ENCODE data around the gene DYRK4.

Gene DYRK4

GRCh38 chr12:4653691-4654090 is 91.7 kb downstream of the DYRK4 start:
- TF ChIP-seq, protein P1, sequence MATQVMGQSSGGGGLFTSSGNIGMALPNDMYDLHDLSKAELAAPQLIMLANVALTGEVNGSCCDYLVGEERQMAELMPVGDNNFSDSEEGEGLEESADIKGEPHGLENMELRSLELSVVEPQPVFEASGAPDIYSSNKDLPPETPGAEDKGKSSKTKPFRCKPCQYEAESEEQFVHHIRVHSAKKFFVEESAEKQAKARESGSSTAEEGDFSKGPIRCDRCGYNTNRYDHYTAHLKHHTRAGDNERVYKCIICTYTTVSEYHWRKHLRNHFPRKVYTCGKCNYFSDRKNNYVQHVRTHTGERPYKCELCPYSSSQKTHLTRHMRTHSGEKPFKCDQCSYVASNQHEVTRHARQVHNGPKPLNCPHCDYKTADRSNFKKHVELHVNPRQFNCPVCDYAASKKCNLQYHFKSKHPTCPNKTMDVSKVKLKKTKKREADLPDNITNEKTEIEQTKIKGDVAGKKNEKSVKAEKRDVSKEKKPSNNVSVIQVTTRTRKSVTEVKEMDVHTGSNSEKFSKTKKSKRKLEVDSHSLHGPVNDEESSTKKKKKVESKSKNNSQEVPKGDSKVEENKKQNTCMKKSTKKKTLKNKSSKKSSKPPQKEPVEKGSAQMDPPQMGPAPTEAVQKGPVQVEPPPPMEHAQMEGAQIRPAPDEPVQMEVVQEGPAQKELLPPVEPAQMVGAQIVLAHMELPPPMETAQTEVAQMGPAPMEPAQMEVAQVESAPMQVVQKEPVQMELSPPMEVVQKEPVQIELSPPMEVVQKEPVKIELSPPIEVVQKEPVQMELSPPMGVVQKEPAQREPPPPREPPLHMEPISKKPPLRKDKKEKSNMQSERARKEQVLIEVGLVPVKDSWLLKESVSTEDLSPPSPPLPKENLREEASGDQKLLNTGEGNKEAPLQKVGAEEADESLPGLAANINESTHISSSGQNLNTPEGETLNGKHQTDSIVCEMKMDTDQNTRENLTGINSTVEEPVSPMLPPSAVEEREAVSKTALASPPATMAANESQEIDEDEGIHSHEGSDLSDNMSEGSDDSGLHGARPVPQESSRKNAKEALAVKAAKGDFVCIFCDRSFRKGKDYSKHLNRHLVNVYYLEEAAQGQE (IDR thresholded peaks at IDR 0.05; ENCODE audit: insufficient replicate concordance, low read depth) = no peak
- no peak for TF ChIP-seq POLR2AphosphoS5 (IDR thresholded peaks at IDR 0.05; ENCODE audit: low read depth)
- TF ChIP-seq GABPA (IDR thresholded peaks at IDR 0.05; ENCODE audit: low read depth) = no peak
- TF ChIP-seq SPI1 (IDR thresholded peaks at IDR 0.05; ENCODE audit: borderline replicate concordance, low read depth) = no peak
- TF ChIP-seq, protein P2, sequence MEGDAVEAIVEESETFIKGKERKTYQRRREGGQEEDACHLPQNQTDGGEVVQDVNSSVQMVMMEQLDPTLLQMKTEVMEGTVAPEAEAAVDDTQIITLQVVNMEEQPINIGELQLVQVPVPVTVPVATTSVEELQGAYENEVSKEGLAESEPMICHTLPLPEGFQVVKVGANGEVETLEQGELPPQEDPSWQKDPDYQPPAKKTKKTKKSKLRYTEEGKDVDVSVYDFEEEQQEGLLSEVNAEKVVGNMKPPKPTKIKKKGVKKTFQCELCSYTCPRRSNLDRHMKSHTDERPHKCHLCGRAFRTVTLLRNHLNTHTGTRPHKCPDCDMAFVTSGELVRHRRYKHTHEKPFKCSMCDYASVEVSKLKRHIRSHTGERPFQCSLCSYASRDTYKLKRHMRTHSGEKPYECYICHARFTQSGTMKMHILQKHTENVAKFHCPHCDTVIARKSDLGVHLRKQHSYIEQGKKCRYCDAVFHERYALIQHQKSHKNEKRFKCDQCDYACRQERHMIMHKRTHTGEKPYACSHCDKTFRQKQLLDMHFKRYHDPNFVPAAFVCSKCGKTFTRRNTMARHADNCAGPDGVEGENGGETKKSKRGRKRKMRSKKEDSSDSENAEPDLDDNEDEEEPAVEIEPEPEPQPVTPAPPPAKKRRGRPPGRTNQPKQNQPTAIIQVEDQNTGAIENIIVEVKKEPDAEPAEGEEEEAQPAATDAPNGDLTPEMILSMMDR (IDR thresholded peaks at IDR 0.05; ENCODE audit: insufficient read depth, low read length) = no peak
- no peak overlapping the region for H3K4me3 ChIP-seq (replicated peaks; ENCODE audit: insufficient read depth, low read length)
- no peaks in the 10 kb centered on the region for H3K27me3 ChIP-seq (ENCODE audit: insufficient read depth, poor library complexity, severe bottlenecking)
- DNase-seq (ENCODE audit: low read depth in 1 of 2, low spot score in 1 of 2) = no peak
- no peak overlapping the region for H3K27ac ChIP-seq (replicated peaks)
